Activated T-helper 1 cell treated with anti-CD3 and anti-CD28 coated beads, Interleukin-12 subunit alpha, Interleukin-12 subunit beta, Interleukin-2, Interleukin-4 antibody, amounts not matched to agents 30 ng/mL and 10 ng/mL and 1 ng/mL, durations not matched to agents 14 hours and 24 hours and 36 hours (primary cell): Measurements from ENCODE around the gene OXCT1. TPM values are rescaled to one million over a fixed set of nuclear protein-coding genes. Genes with fewer than 3 reads are reported as not detected.

Source experiments
- DNase-seq: peaks from one replicate; pipeline ENCODE4 v3.0.0; 2021; ENCODE audit warnings: low spot score
- H3K27ac Mint-ChIP-seq: one replicate; pipeline ENCODE4 v1.8.0; 2021; ENCODE audit warnings: mild to moderate bottlenecking, mixed read lengths
- H3K27me3 Mint-ChIP-seq: one replicate; pipeline ENCODE4 v1.8.0; 2022; ENCODE audit warnings: mild to moderate bottlenecking, moderate library complexity, mixed read lengths; ENCODE audit not compliant: insufficient read depth
- H3K36me3 Mint-ChIP-seq: one replicate; pipeline ENCODE4 v1.8.0; 2021; ENCODE audit warnings: low read depth, mixed read lengths
- H3K4me1 Mint-ChIP-seq: one replicate; pipeline ENCODE4 v1.8.0; 2021; ENCODE audit warnings: low read depth, mixed read lengths
- H3K4me3 Mint-ChIP-seq: one replicate; pipeline ENCODE4 v1.8.0; 2021; ENCODE audit warnings: mild to moderate bottlenecking, moderate library complexity, mixed read lengths
- H3K9me3 Mint-ChIP-seq: one replicate; pipeline ENCODE4 v1.8.0; 2021; ENCODE audit warnings: mixed read lengths
- intact Hi-C: fragments of 100-400 bp; cut with micrococcal nuclease; formaldehyde crosslinking; loops from one replicate; pipeline ENCODE4 v1.15.1; 2024
- total RNA-seq: library from RNA; stranded (reverse); gene quantifications from 2 replicates; pipeline ENCODE4 v1.2.3, GENCODE V29; 2022

Gene OXCT1
- total RNA-seq, result 84.4 and 85.1 TPM in 2 replicates

DNA sequence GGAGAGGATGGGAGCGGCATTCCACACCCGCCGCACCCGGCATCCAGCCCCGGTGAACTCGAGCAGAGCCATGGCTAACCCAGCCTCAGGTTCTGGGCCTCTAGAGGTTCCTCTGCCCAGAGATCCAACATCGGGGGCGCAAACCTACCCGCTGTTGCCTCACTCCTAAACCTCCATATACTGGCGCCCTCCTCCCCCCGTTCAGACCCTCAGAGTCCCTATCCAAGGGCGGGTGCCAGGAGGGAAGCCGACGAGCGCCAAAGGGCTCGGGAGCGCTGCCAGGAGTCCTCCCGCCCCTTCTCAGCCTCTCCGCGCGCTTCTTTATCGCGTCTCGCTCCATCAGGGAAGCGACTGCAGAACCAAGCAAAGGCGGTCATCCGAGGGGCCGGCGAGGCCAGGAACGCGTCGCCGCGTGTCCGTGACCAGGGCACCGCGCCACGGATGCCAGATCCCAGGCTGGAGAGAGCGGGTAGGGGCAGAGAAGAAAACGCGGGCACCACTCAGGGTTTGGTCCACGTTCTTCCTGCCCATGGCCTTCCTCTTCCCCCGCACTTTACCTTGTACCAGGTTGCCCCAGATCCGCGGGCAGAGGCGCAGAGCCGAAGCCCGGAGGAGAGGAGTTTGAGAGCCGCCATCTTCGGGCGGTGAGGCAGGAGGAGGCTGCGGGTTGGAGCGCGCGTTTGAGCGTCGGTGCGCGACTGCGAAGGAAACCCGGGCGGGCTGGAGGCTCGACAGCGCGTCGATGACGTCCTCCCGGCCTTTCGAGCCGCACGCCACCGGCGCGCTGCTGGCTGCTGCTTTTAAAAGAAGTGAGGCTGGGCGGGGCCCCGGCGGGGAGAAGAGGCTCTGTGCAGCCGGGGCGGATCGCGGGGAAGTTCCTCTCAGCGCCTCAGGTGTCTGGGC lies at the start of gene OXCT1:
Gene OXCT1, minus strand, starts transcription at position 702 of the 903 bp plus-strand sequence. Its CDS starts 67 bp downstream, at position 635.
- intact Hi-C loops, result loop anchor here (1.0 to 10.0 kb wide), 9 partner anchors 11 to 1445 kb away; partner anchors contain the start of genes FBXO4, HMGCS1, RIMOC1 and RPL37
- Mint-ChIP-seq H3K36me3 (peaks cover 10% of the 10 kb centered on the region), H3K27ac (peak within 1 kb of the TSS; percentile 96), H3K4me1 (peaks cover 56% of the 10 kb centered on the region), H3K27me3 (no peaks in the 10 kb centered on the region), H3K9me3 (no peaks in the 10 kb centered on the region), H3K4me3 (peak within 1 kb of the TSS; percentile 94)
- DNase-seq, result peak; percentile 92

DNA sequence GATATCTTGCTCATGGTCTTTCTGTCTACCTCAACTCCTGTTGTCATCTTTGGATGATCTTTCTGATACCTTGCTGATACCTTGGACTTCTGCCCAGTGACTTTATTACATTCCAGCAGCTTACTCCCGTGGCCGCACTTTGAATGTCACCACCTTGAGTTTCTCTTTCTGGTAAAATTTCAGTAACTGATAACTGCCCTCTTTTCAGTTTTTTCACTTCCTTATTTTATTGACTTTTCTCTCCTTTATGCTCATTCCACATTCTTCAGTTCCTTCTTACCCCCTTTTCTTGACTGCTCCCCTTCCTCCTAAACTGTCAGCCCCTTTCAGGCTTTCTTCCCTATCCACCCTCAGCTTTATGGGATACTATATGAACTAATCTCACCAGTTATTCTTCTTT lies 47.9 kb upstream of the OXCT1 start:
- DNase-seq, result no peak
- Mint-ChIP-seq H3K4me1 (peaks cover 19% of the 10 kb centered on the region), H3K4me3 (no peak overlapping the region), H3K36me3 (peaks cover 48% of the 10 kb centered on the region), H3K27ac (no peak overlapping the region), H3K9me3 (peaks cover 5% of the 10 kb centered on the region), H3K27me3 (no peaks in the 10 kb centered on the region)
- intact Hi-C loops, result no loop called here

DNA sequence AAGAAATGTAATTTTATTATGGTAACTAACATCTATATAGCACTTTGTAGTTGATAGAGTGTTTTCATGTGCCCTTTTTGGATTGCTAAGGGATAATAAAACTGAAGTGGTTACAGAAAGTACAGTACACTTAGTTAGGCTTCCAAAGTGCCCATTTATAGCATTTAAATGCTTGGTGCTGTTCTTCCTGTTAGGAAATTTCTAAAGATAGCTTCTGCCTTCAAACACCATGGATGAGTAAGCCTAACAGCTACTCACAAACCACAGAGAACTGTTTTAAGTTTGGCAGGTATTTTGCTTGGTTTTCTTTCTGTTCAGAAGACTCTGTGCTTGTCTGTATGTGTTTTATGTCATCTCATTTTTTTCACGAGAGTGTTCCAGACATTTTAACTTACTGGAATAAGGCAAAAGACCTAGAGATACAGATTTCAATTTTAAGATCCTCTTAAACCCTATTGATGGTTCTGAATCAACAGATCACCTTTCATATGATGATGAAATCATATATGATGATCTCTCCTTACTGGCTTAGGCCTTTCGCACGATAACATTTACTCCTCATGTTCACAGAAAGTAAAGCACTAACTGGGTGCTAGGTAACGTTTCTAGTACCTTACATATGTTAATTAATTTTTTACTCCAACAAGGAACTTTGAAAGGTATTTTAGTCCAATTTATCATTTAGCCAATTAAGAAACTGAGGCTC lies 38.3 kb upstream of the OXCT1 start:
- intact Hi-C loops, result loop anchor here (10.0 kb wide), 2 partner anchors 1074 to 1606 kb away; partner anchors contain the start of genes C5orf34 and RPL37
- H3K27me3 Mint-ChIP-seq, result peaks cover 2% of the 10 kb centered on the region
- H3K27ac Mint-ChIP-seq, result peak overlapping the region; percentile 49
- peaks cover 39% of the 10 kb centered on the region for H3K36me3 Mint-ChIP-seq
- H3K9me3 Mint-ChIP-seq, result no peaks in the 10 kb centered on the region
- H3K4me1 Mint-ChIP-seq, result peaks cover 50% of the 10 kb centered on the region
- H3K4me3 Mint-ChIP-seq, result no peak overlapping the region
- no peak for DNase-seq

DNA sequence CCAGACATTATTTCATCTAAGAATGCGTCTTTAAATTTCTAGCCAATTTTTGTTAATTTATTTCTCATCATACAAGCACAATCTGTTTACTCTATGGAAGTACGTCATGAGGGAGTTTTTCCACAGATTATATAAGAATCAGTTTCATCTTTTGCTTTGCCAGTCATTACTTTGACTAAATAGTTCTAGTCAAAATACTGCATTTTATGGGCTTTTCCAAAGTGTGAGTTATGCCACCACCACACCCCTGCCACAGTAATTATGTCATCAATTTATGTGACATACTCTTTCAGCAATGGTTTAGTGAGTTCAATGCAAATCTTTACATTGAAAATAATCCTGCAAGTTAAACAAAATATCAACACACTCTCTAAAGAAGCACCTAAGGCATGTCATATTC lies 35.9 kb upstream of the OXCT1 start:
- H3K4me3 Mint-ChIP-seq, result no peak overlapping the region
- intact Hi-C loops, result loop anchor here (10.0 kb wide), 2 partner anchors 1071 to 1609 kb away; partner anchors contain the start of genes C5orf34 and RPL37

DNA sequence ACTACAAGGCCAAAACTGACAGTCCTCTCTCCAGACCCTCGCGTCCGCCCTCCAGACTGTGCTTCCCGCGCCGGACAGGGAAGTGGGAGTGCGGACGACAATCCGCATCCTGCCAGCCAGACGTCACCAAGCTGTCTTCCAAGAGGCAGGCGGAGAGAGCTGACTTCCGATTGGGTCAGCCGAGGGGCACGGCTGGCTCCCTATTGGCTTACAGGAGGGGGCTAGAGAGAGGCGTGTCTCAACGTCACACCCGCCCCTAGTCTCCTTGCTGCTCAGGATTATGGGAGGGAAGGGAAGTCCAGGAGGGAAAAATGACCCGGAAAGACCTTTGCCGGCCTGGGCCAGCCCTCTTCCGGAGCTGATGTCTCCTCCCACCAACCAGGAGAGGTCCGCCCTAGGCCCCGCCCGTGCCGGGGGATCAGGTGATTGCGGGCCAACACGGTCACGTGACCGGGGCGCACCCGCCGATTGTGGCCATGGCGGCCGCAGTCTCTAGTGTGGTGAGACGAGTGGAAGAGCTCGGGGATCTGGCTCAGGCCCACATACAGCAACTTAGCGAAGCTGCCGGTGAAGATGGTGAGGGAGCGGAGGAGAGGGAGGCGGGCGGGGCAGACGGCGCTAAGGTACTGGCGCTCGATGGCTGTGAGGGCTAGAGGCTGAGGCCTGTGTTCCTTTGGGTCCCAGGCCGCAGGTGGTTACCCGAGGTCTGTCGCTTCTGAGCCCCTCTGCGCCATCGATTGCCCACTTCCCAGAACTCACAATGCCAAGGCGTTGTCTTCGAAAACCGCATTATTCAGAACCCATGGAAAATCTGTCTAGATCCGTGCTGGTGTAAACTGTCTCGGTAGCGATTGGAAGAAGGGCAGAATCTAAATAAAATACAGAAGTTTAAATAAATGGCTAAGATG lies 33.9 kb upstream of the OXCT1 start, which contains the start of gene RIMOC1:
Gene RIMOC1, plus strand, starts transcription at position 453 of the 908 bp plus-strand sequence. Its CDS starts 24 bp downstream, at position 477.
- peaks cover 17% of the 10 kb centered on the region for H3K36me3 Mint-ChIP-seq
- H3K27me3 Mint-ChIP-seq, result peaks cover 10% of the 10 kb centered on the region
- H3K4me1 Mint-ChIP-seq, result peaks cover 54% of the 10 kb centered on the region
- peak within 1 kb of the TSS; percentile 99 for H3K4me3 Mint-ChIP-seq
- DNase-seq, result peak; percentile 98
- peak within 1 kb of the TSS; percentile 100 for H3K27ac Mint-ChIP-seq
- intact Hi-C loops, result loop anchor here (1.0 to 10.0 kb wide), 9 partner anchors 11 to 1611 kb away; partner anchors contain the start of genes C5orf34, FBXO4, HMGCS1 and OXCT1
- no peaks in the 10 kb centered on the region for H3K9me3 Mint-ChIP-seq

More for the DNA sequence above, 35.9 kb upstream of the OXCT1 start:
- Mint-ChIP-seq H3K27ac (no peak overlapping the region), H3K27me3 (peaks cover 4% of the 10 kb centered on the region), H3K36me3 (peaks cover 25% of the 10 kb centered on the region), H3K9me3 (no peaks in the 10 kb centered on the region), H3K4me1 (peaks cover 54% of the 10 kb centered on the region)
- DNase-seq, result no peak

DNA sequence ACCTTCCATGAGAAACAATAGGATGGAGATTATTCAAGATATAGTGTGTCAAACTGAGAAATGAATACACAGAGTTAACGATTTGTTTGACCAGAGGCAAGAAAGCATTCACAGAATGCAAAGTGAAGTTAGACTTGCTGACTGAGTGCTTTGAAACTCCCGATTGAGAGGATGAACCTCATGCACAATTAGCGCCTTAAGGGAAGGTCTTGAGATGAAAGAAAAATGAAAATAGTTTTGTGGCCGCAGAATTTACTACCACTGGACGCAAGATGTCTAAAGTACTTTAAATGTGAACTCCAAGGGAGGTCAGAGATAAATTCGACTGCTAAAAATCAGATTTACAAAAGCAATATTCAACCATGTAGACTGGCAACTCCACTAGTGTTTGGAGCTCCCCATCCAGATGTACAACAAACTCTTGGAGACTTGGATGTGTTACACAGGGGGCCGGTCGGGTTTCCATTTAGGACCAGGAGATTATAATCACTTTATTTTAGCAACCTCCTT lies 33.2 kb upstream of the OXCT1 start:
- no peak for DNase-seq
- H3K27ac Mint-ChIP-seq, result peak overlapping the region; percentile 100
- H3K36me3 Mint-ChIP-seq, result peaks cover 12% of the 10 kb centered on the region
- peak overlapping the region; percentile 99 for H3K4me3 Mint-ChIP-seq
- H3K4me1 Mint-ChIP-seq, result peaks cover 49% of the 10 kb centered on the region
- H3K9me3 Mint-ChIP-seq, result no peaks in the 10 kb centered on the region
- peaks cover 10% of the 10 kb centered on the region for H3K27me3 Mint-ChIP-seq
- intact Hi-C loops, result loop anchor here (5.0 to 10.0 kb wide), 3 partner anchors 1069 to 1611 kb away; partner anchors contain the start of genes C5orf34, HMGCS1 and RPL37

DNA sequence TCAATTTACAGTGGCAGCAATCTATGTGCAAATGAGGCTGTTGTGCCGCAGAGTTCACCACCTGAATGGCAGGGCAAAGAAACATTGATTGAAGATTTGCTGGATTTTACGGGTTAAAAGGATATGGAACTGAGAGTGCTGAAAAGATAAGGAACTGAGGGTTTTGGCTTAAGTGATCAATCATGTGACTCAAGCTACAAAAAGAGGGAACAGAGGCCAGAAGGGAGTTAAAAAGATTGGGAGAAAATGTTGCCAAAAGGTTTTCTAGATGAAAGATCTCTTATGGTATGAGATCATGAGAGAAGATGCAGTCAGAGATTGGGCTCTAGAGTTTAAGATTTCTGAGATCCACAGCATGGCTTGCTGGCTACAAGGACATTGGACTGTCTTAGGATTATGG lies 26.0 kb upstream of the OXCT1 start:
- no peaks in the 10 kb centered on the region for H3K9me3 Mint-ChIP-seq
- no peak overlapping the region for H3K4me3 Mint-ChIP-seq
- intact Hi-C loops, result no loop called here

DNA sequence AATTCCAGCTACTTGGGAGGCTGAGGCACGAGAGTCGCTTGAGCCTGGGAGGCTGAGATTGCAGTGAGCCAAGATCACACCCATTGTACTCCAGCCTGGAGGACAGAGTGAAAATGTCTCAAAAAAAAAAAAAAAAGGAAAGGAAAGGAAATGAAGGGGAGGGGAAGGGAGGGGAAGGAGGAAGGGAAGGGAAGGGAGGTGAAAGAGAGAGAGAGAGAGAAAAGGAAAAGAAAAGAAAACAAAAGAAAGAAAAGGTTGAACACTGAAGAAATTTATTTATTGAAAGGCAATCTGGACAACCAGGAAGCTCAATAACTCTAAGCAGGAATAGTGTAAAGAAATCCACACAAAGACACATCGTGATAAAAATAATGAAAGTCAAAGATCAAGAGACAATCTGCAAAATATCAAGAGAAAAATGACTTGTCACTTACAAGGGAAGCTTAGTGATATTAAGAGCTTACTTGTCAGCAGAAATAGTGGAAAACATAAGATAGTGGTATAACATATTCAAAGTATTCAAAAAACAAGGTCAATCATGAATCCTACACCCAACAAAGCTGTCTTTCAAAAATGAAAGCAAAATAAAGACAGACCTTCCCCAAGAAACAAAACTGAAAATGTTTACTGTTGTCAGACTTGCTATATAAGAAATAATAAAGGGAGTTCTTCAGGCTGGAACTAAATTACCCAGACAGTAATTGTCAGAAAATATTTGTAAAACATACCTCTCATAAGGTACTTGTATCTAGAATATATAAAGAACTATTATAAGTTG lies 23.0 kb upstream of the OXCT1 start:
- Mint-ChIP-seq H3K27me3 (peaks cover 19% of the 10 kb centered on the region), H3K4me1 (peaks cover 24% of the 10 kb centered on the region), H3K9me3 (no peaks in the 10 kb centered on the region), H3K4me3 (peak overlapping the region; percentile 38), H3K36me3 (peaks cover 5% of the 10 kb centered on the region), H3K27ac (peak overlapping the region; percentile 4)
- intact Hi-C loops, result loop anchor here (1.0 kb wide), 3 partner anchors 11 to 37 kb away; partner anchors contain the start of genes OXCT1 and RIMOC1
- no peak for DNase-seq

More for the DNA sequence above, 26.0 kb upstream of the OXCT1 start:
- peaks cover 25% of the 10 kb centered on the region for H3K27me3 Mint-ChIP-seq
- H3K36me3 Mint-ChIP-seq, result peaks cover 5% of the 10 kb centered on the region
- no peak for DNase-seq
- H3K27ac Mint-ChIP-seq, result no peak overlapping the region
- peaks cover 20% of the 10 kb centered on the region for H3K4me1 Mint-ChIP-seq

DNA sequence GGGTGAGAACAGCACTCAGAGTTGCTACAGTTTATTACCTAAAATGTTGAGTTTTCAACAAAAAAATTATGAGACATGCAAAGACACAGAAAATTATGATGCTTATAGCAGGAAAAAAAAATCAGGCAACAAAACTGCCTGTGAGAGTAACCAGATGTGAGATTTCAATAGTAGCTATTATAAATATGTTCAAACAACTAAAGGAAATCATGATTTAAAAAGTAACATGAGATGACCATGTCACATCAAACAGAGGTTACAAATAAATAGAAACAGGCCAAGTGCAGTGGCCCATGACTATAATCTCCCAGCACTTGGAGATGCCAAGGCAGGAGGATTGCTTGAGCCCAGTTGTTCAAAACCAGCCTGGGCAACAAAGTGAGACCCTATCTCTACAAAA lies 21.8 kb upstream of the OXCT1 start:
- Mint-ChIP-seq H3K27ac (no peak overlapping the region), H3K4me3 (no peak overlapping the region), H3K9me3 (no peaks in the 10 kb centered on the region), H3K27me3 (peaks cover 22% of the 10 kb centered on the region), H3K36me3 (peaks cover 8% of the 10 kb centered on the region), H3K4me1 (peaks cover 32% of the 10 kb centered on the region)
- DNase-seq, result no peak
- intact Hi-C loops, result no loop called here

DNA sequence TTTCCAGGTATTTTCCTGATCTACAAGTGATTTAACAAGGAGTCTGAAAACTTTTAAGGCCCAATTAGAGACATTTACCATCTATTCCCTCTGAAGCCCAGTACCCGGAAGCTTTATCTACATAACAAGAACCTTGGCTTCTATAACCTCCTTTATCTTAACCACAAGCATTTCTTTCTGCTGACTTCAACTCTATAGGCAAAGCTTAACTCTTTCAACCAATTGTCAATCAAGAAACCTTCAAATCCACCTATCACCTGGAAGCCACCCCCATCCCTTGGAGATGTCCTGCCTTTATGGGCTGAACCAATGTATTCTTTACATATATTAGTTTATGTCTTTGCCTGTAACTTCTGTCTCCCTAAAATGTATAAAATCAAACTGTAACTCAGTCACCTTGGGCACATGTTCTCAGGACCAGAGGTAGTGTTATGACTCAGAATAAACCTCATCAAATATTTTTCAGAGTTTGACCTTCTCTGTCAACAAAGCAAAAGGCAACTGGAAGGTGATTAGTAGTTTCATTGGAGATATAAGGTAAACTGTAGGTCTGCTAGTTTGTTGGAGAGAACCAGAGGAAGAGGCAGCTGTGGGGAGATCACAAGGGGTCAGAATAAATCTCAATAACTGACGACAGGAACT lies 21.0 kb upstream of the OXCT1 start:
- peaks cover 8% of the 10 kb centered on the region for H3K36me3 Mint-ChIP-seq
- H3K9me3 Mint-ChIP-seq, result no peaks in the 10 kb centered on the region
- DNase-seq, result no peak
- H3K4me1 Mint-ChIP-seq, result peaks cover 32% of the 10 kb centered on the region
- intact Hi-C loops, result loop anchor here (1.0 kb wide), 1 partner anchor 16 kb away; no protein-coding TSS in a partner anchor
- peaks cover 14% of the 10 kb centered on the region for H3K27me3 Mint-ChIP-seq
- H3K4me3 Mint-ChIP-seq, result no peak overlapping the region
- H3K27ac Mint-ChIP-seq, result no peak overlapping the region

DNA sequence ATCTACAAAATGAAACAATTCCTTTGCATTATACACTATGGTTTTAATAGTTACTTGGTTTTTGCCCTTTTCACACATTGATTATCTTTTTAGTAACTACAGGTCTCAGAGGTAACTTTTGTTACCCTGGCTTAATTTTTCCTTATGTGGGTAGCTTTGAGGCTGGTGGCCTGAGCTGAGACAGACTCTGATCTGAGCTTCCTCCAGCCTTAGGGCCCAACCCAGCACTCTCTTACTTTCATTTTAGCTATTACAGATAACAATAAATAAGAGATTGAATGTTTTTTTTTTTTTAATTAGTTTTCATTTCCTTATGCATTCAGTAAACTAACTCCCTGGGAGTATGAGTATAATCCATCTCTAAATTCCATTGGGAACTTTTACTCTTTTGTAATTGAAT lies 15.1 kb upstream of the OXCT1 start:
- H3K36me3 Mint-ChIP-seq, result peaks cover 4% of the 10 kb centered on the region
- H3K9me3 Mint-ChIP-seq, result no peaks in the 10 kb centered on the region
- H3K27me3 Mint-ChIP-seq, result peaks cover 6% of the 10 kb centered on the region
- DNase-seq, result no peak
- peaks cover 12% of the 10 kb centered on the region for H3K4me1 Mint-ChIP-seq
- H3K27ac Mint-ChIP-seq, result no peak overlapping the region
- H3K4me3 Mint-ChIP-seq, result no peak overlapping the region
- intact Hi-C loops, result no loop called here
